Testis (tissue), 3 donors: Measurements from ENCODE around the gene PPP1R14C. TPM values are rescaled to one million over a fixed set of nuclear protein-coding genes. Genes with fewer than 3 reads are reported as not detected.

ENCODE experiments used
- DNase-seq: peaks from one replicate; pipeline ENCODE4 v3.0.0-alpha.2; 2019
- H3K27ac ChIP-seq, 2 donors: fragments of 200-600 bp; sonication (generic); one replicate each; pipeline ENCODE4 v1.5.1; 2019
- H3K27me3 ChIP-seq: fragments of 200-600 bp; sonication (generic); one replicate; pipeline ENCODE4 v1.5.1; 2019
- H3K36me3 ChIP-seq: fragments of 200-600 bp; sonication (generic); one replicate; pipeline ENCODE4 v1.5.1; 2017; ENCODE audit warnings: low read depth; ENCODE audit errors: missing control alignments
- H3K4me1 ChIP-seq: fragments of 200-600 bp; sonication (generic); one replicate; pipeline ENCODE4 v1.5.1; 2019
- H3K4me3 ChIP-seq, 2 donors: fragments of 200-600 bp; sonication (generic); one replicate each; pipeline ENCODE4 v1.5.1; 2017 to 2019
- H3K9me3 ChIP-seq: fragments of 200-600 bp; sonication (generic); one replicate; pipeline ENCODE4 v1.5.1; 2017
- CTCF ChIP-seq, 3 experiments: fragments of 450-650 bp in 2 of 3; fragments of 200-600 bp in 1 of 3; sonication (generic) in 1 of 3; IDR thresholded peaks; one replicate each; pipeline ENCODE4 v1.5.1; 2016 to 2019; ENCODE audit warnings: antibody characterized with exemption in 3 of 3, mild to moderate bottlenecking in 2 of 3, moderate library complexity in 1 of 3
- POLR2A ChIP-seq: fragments of 450-650 bp; IDR thresholded peaks from one replicate; pipeline ENCODE4 v1.6.1; 2017; ENCODE audit warnings: antibody characterized with exemption, mild to moderate bottlenecking, moderate library complexity
- WGBS, 2 donors: methylation state at CpG; one replicate each; pipeline ENCODE4 v1.1.5; 2018; 5-methylcytosine and 5-hydroxymethylcytosine counted together
- intact Hi-C: fragments of 100-400 bp; cut with DNase I; formaldehyde crosslinking; loops from one replicate; pipeline ENCODE4 v1.15.1; 2023; ENCODE audit warnings: low total_unique reads
- polyA plus RNA-seq: library from polyadenylated mRNA; stranded (reverse); fragments of 350-450 nt; fragmentation: Illumina TruSeq; extraction: RNeasy Lipid Tissue Mini Kit (QIAGEN cat#74804); gene quantifications from one replicate; pipeline ENCODE4 v1.2.3, GENCODE V29; 2014; ENCODE audit warnings: low read depth, low replicate concordance; ENCODE audit not compliant: insufficient read depth
- total RNA-seq, 2 donors: library from RNA; depleted of rRNA; stranded (reverse); fragments of >200 nt; gene quantifications; one replicate each; pipeline ENCODE4 v1.2.3, GENCODE V29; 2016

PPP1R14C gene
- total and polyA plus RNA-seq, 3 donors from 2014 or later = 11.1 to 27.1 (median 22.4) TPM

GRCh38 chr6:150229436-150230163, 86.8 kb downstream of the PPP1R14C start:
- Histone ChIP-seq H3K27me3 (no peaks in the 10 kb centered on the region), H3K36me3 (no peaks in the 10 kb centered on the region), H3K27ac (no peak overlapping the region), H3K4me1 (no peaks in the 10 kb centered on the region), H3K4me3 (no peak overlapping the region), H3K9me3 (no peaks in the 10 kb centered on the region)
- no peak for DNase-seq
- intact Hi-C loops = no loop called here
- WGBS, 2 donors = 88 to 93% methylated on average over 6 of the region's 6 CpGs
- TF ChIP-seq CTCF (IDR thresholded peaks at IDR 0.05) = no peak
- no peak for TF ChIP-seq POLR2A

GRCh38 chr6:150230164-150230561, 87.3 kb downstream of the PPP1R14C start:
- no peak for DNase-seq
- Histone ChIP-seq H3K9me3 (no peaks in the 10 kb centered on the region), H3K4me3 (no peak overlapping the region), H3K27ac (no peak overlapping the region), H3K27me3 (no peaks in the 10 kb centered on the region), H3K36me3 (no peaks in the 10 kb centered on the region), H3K4me1 (no peaks in the 10 kb centered on the region)
- 81 to 87% methylated on average over 5 of the region's 5 CpGs for WGBS, 2 donors
- intact Hi-C loops = no loop called here
- TF ChIP-seq CTCF (IDR thresholded peaks at IDR 0.05) = no peak
- no peak for TF ChIP-seq POLR2A

GRCh38 chr6:150230832-150231524, 88.1 kb downstream of the PPP1R14C start:
- H3K36me3 ChIP-seq = no peaks in the 10 kb centered on the region
- intact Hi-C loops = no loop called here
- no peaks in the 10 kb centered on the region for H3K9me3 ChIP-seq
- WGBS, 2 donors = 87 to 89% methylated on average over 13 of the region's 13 CpGs
- H3K4me3 ChIP-seq = no peak overlapping the region
- TF ChIP-seq POLR2A (no peak), CTCF (IDR thresholded peaks at IDR 0.05) (no peak)
- H3K27ac ChIP-seq = no peak overlapping the region
- DNase-seq = no peak
- no peaks in the 10 kb centered on the region for H3K27me3 ChIP-seq
- H3K4me1 ChIP-seq = no peaks in the 10 kb centered on the region

- intact Hi-C loops = no loop called here
- Histone ChIP-seq H3K27me3 (no peaks in the 10 kb centered on the region), H3K4me1 (no peaks in the 10 kb centered on the region), H3K27ac (no peak overlapping the region), H3K4me3 (no peak overlapping the region), H3K36me3 (no peaks in the 10 kb centered on the region), H3K9me3 (no peaks in the 10 kb centered on the region)
- DNase-seq = no peak
- WGBS, 2 donors = 95 to 96% methylated on average over 2 of the region's 2 CpGs
- TF ChIP-seq CTCF (IDR thresholded peaks at IDR 0.05) (no peak), POLR2A (no peak)
Measured at GRCh38 chr6:150231525-150231850, 88.6 kb downstream of the PPP1R14C start.
